ENCODE results near the gene PTGR3.

- TF ChIP-seq CTCF (IDR thresholded peaks at IDR 0.05) (peak in 2 of 7 experiments; percentile 11 to 12), POLR2A (IDR thresholded peaks at IDR 0.05) (no peak)
These were observed 35.9 kb downstream of the PTGR3 start for GRCh38 chr18:75173125-75173432.

Measured in body of pancreas (tissue), 4 donors.